ENCODE data around the gene YIPF7. TPM values are rescaled to one million over a fixed set of nuclear protein-coding genes. Genes with fewer than 3 reads are reported as not detected.
A peak's percentile ranks its signal among the peaks of the same experiment; 100 is the strongest.

YIPF7 gene
- not detected in 2 replicates for total RNA-seq

- no peak for DNase-seq (ENCODE audit: low read depth in 2 of 2)
Observed at GRCh38 chr4:44651425-44651824, at the start of gene YIPF7. YIPF7 (minus strand) TSS chr4:44651625; CDS start chr4:44650100, 1,525 bp downstream.

DNA sequence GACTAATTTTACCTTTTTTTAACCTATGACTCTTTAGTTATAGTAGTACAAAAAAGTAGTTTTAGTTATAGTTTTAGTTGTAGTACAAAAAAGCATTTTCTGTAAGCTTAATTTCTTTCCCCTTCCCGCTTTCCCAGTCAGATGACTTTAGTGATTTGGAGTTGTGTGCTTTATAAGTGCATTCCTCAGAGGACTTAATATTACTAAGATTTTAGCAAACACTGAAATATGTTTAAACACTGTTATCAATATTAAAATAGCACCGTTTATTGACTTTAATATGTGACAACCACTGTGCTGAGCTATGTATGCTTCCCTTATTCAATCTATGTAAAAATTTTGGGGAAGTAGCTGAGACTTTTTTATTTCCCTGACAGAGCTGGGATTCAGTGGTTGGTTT lies 49.6 kb upstream of the YIPF7 start:
- DNase-seq (ENCODE audit: low read depth in 2 of 2): no peak

- no peak for DNase-seq (ENCODE audit: low read depth in 2 of 2)
Observed at GRCh38 chr4:44700427-44700826, 49.0 kb upstream of the YIPF7 start.

- DNase-seq (ENCODE audit: low read depth in 2 of 2): no peak
Observed at GRCh38 chr4:44684648-44685047, 33.2 kb upstream of the YIPF7 start.

- peak in 1 of 2 donors; percentile 3 for DNase-seq (ENCODE audit: low read depth in 2 of 2)
Observed at GRCh38 chr4:44679060-44679459, 27.6 kb upstream of the YIPF7 start.

- peak; percentile 93 to 95 for DNase-seq (ENCODE audit: low read depth in 2 of 2)
Observed at GRCh38 chr4:44678094-44679041, 26.9 kb upstream of the YIPF7 start, which contains the start of gene GUF1. GUF1 (plus strand) TSS chr4:44678420; CDS start chr4:44678623, 203 bp downstream.

GRCh38 chr4:44675366-44675765 lies 23.9 kb upstream of the YIPF7 start:
- no peak for DNase-seq (ENCODE audit: low read depth in 2 of 2)

DNA sequence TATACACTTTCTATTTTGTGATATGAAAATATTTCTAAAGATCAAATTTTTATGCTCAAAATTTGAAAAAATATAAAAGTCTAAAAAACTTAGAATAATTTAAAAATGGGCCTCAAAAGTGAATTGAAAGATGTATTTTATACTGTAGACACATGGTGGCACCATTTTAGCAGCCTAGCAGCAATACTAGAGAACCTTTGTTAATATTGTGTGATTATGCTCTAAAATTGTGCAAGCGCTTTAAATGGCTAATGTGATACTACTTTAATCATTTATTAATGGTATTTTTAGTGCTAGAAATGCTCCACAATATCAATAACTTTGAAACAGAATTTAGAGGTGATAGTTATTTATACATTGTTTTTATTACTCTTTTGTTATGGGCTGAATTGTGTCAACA lies 23.0 kb upstream of the YIPF7 start:
- peak in 1 of 2 donors; percentile 14 for DNase-seq (ENCODE audit: low read depth in 2 of 2)

- no peak for DNase-seq (ENCODE audit: low read depth in 2 of 2)
Observed at GRCh38 chr4:44671636-44672035, 20.2 kb upstream of the YIPF7 start.

GRCh38 chr4:44670506-44671199 lies 19.2 kb upstream of the YIPF7 start:
- DNase-seq (ENCODE audit: low read depth in 2 of 2): no peak

GRCh38 chr4:44668526-44668925 lies 17.1 kb upstream of the YIPF7 start:
- DNase-seq (ENCODE audit: low read depth in 2 of 2): peak in 1 of 2 donors; percentile 57

GRCh38 chr4:44663539-44664263 lies 12.3 kb upstream of the YIPF7 start:
- DNase-seq (ENCODE audit: low read depth in 2 of 2): no peak

DNA sequence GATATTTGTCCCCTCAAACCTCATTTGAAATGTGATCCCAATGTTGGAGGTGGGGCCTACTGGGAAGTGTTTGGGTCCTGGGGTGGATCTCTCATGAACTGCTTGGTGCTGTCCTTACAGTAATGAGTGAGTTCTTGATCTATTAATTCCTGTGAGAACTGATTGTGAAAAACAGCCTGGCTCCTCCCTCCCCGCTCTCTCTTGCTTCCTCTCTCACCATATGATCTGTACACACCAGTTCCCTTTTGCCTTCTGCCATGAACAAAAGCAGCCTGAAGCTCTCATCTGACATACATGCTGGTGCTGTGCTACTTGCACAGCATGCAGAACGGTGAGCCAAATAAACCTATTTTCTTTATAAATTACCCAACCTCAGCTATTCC lies 11.2 kb upstream of the YIPF7 start:
- no peak for DNase-seq (ENCODE audit: low read depth in 2 of 2)

GRCh38 chr4:44661940-44662622 lies 10.7 kb upstream of the YIPF7 start:
- peak in 1 of 2 donors; percentile 31 for DNase-seq (ENCODE audit: low read depth in 2 of 2)

DNA sequence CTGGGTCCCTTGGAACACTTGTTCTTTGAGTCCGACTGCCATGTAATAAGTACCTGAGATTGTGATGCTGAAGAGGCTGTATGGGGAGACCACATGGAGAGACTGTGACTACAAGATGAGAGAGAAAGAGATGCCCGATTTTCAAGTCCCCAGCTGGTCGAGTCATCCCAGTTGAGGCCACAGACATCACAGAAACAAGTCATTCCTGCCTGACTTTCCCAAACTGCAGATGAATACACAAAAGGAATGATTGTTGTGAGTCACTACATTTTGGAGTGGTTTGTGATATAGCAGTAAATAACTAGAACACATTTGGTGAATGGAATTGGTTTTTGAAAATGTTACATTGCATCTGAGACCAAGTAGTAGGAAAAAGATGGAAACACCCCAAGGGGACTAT lies 9.0 kb upstream of the YIPF7 start:
- no peak for DNase-seq (ENCODE audit: low read depth in 2 of 2)

GRCh38 chr4:44652002-44652401 lies 577 bp upstream of the YIPF7 start:
- no peak for DNase-seq (ENCODE audit: low read depth in 2 of 2)

- DNase-seq (ENCODE audit: low read depth in 2 of 2): no peak
Observed at GRCh38 chr4:44646151-44646550, 5.3 kb downstream of the YIPF7 start.

DNA sequence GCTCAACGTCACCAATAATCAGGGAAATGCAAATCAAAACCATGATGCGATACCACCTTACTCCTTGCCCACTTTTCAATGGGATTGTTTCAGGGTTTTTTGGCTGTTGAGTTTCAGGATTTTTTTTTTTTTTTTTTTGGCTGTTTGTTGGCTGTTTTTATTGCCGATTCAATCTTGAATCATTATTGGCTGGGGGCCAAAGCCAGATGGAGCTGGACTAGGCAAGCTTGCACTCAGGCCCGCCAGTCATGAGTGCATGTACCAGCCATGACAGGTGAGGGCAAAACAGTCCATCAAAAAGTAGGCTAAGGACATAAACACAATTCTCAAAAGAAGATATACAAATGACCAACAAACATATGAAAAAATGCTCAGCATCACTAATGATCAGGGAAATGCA lies 13.3 kb downstream of the YIPF7 start:
- DNase-seq (ENCODE audit: low read depth in 2 of 2): no peak

- no peak for DNase-seq (ENCODE audit: low read depth in 2 of 2)
Observed at GRCh38 chr4:44632733-44633132, 18.7 kb downstream of the YIPF7 start.

- DNase-seq (ENCODE audit: low read depth in 2 of 2): no peak
Observed at GRCh38 chr4:44632089-44632488, 19.3 kb downstream of the YIPF7 start.

GRCh38 chr4:44629280-44629866 lies 22.1 kb downstream of the YIPF7 start:
- peak; percentile 55 to 68 for DNase-seq (ENCODE audit: low read depth in 2 of 2)
